Ureter (tissue), 1 donor: ENCODE data around the gene KLRD1. TPM values are rescaled to one million over a fixed set of nuclear protein-coding genes. Genes with fewer than 3 reads are reported as not detected.
"Not testable (repeated sequence)": the region's sequence is repeated elsewhere in the genome, so short reads cannot be mapped to it uniquely, and the experiment has no call there.

Experiments used
- DNase-seq: peaks from one replicate; pipeline ENCODE4 v3.0.0-alpha.2; 2020; ENCODE audit warnings: low spot score
- total RNA-seq: library from RNA; stranded (reverse); gene quantifications from one replicate; pipeline ENCODE4 v1.2.4, GENCODE V29; 2023
- donor health status: DM: yes; HTN: yes; CAD: no.

Gene KLRD1, protein sequence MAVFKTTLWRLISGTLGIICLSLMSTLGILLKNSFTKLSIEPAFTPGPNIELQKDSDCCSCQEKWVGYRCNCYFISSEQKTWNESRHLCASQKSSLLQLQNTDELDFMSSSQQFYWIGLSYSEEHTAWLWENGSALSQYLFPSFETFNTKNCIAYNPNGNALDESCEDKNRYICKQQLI
- total RNA-seq, result 7.8 TPM

DNA sequence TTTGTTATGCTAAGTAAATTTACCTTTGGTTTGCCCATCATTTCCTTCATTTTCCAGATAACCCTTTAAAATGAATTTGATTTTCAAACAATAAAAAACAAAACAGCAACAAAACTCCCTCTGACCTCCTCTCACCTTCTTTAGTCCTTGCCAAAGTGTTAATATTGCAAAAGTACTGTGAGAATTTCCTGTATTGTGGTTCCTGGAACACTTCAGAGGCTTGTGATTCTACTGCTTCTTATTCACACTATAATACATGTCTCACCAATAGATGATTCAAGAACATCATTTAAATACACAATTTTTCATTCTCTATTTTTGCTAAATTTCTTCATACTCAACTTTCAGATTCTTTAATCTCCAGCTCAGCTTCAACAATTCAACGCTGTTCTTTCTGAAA lies at the start of gene KLRD1:
Gene KLRD1, plus strand, starts transcription at position 241 of the 400 bp plus-strand sequence. CDS start 208 bp downstream, outside the sequence.
- DNase-seq, result no peak

DNA sequence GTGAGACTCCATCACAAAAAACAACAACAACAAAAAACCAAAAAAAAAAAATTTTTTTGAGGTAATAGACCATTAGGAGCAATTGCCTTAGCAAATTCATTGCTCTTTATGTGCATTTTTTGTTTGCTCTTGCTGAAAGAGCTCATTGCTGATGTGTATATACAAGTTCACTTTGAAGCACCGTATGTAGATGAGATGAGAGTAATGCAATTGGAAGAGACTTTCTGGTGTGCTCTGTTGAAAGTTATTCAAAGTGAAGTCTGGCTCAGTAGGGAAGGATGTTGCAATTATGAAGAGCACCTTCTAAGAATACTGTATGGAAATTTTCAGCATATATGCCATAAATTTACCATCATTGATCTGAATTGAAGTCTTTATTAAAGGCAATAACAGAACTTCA lies 46.7 kb upstream of the KLRD1 start:
- no peak for DNase-seq

DNA sequence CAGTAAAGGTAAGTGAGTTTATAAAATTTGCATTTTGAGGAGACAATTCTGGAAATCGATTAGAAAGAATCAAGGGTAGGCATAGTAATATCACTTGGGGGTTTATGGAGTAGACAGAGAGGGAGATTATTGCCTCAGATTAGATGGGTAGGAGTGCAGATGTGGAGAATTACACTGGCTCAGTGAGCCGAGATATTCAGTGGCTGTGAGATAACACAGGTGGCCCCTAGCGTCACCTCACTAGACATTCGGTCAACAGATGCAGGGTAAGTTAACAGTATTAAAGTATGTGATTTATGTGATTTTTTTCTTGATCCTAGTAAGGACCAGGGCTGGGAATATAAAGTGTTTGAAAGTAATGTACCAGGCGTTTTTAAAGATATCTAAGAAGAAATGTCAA lies 39.6 kb upstream of the KLRD1 start:
- DNase-seq, result no peak

DNA sequence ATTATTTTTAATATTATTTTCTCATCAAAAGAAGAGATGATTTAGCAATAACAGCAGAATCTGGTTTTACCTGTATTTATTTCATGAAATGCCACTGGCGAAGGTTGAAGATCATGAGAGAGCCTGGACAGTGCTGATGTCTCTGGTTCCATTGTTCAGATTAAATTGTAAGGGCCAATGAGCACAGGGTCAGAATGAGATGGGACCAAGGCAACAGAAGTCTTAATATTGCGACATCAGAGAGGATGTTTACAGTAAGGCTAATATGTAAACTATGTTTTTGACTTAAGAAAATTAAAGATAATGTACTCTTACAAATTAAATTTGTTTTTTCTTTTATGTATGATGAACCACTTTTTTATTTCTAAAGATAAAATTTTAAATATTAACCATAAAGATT lies 35.2 kb upstream of the KLRD1 start:
- DNase-seq, result no peak

DNA sequence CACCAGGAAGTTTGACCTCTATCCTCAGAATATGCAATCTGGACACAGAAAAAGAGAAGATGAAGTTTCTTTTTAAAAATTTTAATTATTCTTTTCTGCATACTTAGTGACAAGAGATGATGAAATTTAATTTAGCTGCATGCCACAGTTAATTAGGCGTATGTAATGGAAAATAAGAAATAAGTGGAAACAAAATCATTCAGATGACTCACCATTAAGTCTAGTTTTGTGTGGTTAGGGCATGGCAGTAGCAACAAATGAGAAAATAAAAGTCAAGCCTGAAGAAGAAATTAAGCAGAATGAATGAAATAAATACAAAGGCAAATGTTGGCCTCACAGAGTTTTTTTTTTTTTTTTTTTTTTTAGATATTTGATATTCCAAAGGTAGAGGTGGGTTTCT lies 30.9 kb upstream of the KLRD1 start:
- DNase-seq, result no peak

DNA sequence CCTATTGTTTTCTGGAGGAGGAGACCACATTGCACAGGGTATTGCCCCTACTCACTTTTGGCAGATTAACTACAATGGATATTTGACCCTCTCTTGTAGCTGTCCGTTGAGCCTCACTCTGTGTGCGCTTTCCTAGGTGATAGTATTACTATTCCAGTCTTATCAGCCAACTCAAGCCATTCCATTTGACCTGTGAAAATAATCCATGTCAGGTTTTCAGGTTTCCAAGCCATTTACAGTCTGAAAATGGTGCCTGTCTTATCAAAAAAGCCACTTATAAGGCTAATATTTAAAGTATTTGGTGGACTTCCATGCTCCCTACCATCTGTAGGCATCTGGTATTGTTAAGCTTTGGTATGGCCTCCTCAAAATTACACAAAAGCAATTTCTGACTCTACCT lies 29.6 kb upstream of the KLRD1 start:
- no peak for DNase-seq

DNA sequence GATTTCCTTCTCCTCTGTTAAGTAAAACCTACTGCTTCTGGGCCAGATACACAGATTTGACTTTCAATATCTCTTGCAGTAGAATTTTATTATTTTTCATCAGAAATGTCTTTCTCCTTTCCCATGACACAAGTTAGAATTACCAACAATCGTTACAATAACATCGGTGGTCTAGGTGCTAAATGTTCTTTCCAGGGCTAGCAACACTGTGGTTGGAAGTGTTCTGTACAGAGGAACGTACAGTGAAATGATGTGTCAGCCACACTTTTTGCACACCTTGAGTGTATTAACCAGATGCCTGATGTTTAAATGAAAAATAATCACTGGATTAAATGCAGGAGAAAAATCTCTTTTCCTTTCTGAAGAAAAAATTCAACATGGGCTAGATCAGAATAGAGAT lies 27.7 kb upstream of the KLRD1 start:
- no peak for DNase-seq

DNA sequence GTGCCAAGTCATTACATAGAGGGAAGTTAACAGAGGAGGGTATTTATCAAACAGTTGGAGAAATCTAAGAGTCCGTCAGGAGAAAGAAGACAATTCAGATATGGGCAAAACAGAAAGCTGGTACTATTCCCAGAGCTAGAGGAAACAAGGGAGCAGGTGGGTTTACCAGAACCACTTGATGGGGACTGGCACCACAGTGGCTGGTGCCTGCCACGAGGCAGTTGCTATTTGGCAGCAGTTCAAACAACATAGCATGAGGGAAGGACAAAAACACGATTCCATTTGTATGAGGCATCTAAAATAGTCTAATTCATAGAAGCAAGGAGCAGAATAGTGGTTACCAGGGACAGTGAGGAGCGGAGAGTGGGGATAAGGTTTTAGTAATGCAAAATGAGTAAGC lies 24.6 kb upstream of the KLRD1 start:
- DNase-seq, result no peak

DNA sequence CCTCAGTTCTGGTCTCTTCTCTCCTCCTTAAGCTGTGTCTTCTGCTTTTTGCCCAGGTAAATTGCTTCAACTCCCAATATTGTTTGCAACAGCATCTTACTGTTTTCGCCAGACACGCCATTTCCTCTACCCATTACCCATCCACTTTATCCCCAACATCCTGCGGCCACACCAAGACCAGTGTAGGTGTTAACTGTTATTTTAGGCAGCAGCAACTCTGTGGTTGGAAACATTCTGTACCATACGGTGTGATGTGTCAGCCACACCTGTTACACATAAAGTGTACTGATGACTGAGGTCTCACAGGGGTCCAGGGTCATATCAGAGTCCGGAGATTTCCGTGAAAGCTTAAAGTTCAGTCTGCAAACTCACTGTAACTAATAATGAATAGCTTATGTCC lies 21.8 kb upstream of the KLRD1 start:
- DNase-seq, result no peak

DNA sequence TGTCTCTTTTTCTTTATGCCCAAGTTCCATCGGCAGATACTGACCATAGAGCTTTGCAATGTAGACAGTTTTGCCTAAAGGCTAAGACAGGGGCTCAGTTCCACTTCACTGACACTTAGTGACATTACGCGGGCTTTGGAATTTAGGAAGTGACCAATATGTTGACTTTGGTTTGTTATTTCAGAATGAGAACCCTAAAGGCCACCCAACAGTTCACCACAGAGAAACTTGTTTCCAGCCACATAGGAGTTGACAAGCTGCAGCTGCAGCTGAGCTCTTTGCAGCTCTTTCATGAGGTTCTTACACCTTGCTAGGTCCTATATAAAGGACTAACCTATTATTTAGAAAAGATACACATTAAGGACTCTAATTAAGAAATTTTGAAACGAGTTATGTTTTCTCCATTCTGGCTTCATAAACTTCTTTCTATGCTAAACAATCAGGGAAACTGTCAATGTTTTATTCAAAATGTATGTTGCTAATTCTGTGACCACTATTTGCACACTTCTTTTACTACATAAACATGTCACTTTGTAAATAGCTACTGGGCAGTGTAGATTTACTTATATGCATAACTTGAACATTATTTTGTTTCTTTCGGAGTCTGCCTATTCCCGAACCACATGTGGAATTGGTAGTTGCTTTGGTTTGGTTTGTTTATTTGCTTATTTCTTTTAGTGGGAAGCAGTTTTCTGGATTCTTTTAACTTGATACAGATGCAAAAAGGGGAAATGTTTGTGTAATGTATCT lies 18.5 kb upstream of the KLRD1 start:
- no peak for DNase-seq

DNA sequence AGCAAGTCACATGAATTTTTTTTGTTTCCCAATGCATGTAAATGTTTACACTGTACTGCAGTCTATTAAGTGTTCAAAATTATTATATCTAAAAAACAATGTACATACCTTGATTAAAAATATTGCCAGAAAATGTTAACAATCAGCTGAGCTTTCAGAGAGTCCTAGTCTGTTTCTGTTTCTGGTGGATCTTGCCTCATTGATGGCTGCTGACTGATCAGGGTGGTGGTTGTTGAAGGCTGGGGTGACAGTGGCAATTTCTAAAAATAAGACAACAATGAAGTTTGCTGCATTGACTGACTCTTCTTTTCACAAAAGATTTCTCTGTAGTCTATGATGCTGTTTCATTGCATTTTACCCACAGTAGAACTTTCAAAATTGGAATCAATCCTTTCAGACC lies 16.6 kb upstream of the KLRD1 start:
- DNase-seq, result no peak

DNA sequence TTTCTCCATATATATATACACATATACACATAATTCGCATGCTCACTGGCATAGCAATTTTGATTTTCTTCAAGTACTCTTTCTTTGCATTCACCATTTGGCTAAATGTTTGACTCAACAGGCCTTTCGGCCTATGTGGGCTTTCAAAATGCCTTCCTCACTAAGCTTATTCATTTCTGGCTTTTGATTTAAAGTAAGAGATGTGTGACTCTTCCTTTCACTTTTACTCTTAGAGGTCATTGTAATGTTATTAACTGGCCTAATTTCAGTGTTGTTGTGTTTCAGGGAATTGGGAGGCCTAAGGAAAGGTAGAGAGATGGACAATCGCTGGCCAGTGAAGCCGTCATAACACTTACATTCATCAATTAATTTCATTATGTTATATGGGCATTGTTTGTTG lies 14.5 kb upstream of the KLRD1 start:
- no peak for DNase-seq

DNA sequence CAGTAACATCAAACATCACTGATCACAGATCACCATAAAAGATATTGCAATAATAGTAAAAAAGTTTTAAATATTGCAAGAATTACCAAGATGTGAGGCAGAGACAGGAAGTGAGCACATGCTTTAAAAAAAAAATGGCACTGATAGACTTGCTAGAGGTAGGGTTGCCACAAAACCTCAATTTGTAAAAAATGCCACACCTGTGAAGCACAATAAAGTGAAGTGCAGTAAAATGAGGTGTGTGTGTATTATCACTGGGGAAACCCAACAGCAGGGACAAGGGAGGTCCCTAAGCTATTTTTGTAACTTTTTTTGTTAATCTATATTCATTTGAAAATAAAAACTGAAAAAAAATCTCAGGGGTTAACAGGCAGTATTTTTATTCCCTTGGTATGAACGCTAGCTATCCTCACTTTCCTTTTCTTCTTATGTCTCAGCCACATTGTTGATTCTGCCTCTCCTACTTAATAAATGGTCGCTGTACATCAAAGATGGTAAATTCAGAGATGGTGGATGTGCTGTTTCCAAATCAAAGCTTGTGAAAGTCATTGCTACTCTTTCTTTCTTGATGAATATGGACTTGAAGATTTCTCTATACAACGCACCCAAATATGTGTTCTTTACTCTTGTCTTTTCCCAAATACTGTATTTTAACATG lies 14.0 kb upstream of the KLRD1 start:
- DNase-seq, result no peak

DNA sequence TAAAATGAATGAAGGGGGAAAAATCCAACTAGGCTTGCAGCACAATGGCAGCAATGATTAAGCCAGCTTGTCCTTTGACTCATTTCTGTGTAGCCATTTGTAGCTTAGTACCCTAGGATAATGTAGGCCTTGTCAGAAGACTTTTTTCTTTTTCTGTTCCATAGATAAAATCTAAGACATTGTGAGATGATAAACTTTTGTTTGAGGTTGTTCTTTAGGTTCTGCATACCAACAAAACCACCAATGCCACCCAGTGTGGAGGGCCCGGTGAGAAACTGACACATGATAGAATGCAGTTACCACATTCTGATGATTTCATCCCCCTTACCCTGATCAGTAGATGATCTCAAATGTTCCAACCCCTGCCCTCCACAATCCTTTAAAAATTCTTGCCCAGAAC lies 6.6 kb upstream of the KLRD1 start:
- no peak for DNase-seq

DNA sequence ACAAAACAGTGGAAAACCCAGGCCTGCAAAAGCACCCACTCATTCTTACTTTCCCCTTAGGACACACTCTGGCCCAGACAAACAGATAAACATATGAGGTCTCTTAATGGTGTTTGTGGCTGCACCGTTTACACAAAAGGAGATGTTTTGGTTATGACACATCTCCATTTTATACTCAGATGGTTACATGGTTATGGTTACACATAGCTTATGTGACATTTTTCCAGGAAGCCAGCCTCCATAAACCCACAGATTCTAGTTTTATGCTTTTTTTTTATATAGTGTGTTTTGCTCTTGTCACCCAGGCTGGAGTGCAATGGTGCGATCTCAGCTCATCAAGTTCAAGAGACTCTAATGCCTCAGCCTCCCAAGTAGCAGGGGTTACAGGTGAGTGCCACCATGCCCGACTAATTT lies 3.5 kb upstream of the KLRD1 start:
- no peak for DNase-seq

DNA sequence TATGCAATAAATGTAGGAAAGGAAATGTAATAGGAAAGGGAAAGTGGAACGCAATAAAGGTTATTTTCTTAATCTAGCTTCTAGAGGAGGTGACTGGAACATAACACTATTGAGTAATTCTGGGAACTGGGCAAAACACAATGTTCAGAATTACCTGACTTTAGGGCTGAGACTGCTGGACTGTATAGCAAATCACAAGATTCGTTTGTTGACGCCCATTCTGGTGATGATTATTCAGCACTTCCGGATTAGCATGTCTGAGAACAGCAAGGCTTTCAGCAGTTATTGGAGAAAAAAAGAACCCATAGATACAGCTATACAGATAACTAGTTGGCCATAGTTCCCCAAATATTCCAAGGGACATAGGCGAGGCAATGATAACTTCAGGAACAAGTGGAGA lies 2.3 kb upstream of the KLRD1 start:
- no peak for DNase-seq

DNA sequence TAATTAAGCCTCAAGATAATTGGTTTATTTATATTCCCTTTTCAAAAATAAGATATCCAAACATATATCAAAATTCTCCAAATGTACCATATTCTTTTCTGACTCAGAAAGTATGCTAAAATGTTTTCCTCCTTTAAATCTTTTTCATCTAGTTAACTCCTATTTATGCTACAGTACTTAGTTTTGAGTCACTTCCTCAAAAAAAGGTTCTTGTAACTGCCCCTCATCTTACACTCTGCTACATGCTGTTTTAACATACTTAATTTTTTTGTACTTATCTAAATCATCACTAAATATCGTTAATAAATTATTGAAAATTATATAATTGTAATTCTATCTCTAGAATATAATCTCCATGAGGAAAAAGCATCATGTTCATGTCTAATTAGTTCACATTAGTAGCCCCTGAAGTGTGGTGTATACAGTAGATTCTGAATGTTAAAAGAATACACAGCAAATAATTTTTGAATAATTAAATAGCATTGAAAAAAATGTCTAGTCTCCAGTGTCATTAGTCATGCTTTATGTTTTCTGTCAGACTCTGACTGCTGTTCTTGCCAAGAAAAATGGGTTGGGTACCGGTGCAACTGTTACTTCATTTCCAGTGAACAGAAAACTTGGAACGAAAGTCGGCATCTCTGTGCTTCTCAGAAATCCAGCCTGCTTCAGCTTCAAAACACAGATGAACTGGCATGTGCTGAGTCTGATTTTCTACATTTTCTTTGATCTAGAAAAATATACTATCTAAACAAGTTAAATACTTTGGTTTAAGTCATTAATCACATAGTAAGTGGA lies 3.5 kb downstream of the KLRD1 start:
- no peak for DNase-seq

DNA sequence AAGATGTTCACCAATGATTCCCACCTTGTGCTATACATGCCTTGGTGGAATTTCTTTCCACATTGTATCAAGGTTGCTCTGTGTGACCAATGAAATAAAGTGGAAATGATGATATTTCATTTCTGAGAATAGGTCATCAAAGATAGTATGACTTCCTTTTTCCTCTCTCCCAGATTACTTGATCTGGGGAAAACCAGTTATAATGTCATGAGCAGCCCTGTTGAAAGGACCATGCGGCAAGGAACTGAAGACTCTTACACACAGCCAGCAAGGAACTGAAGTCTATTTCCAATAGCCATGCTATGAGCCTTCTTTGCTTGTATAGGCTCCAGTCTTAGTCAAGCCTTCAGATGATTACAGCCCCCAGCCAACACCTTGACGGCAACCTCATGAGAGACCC lies 11.7 kb downstream of the KLRD1 start:
- DNase-seq, result no peak

DNA sequence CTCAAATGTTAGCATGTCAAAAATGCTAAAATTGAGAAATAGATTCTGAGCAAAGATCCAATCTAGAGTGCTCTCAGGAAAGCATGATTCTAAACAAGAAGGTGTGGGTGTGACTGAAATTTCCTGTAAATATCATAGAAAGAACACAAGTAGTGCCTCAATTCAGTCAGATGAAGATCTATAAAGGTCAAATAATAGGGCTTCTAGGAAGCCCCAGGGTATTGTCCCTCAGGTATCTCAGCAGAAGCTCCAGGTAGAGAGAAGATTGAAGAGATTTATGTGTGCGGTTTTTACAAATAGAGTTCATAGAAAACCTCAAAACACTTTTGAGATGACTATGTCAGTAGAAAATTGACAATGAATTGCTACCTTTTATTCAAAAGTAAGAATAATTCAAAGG lies 13.0 kb downstream of the KLRD1 start:
- DNase-seq, result no peak

DNA sequence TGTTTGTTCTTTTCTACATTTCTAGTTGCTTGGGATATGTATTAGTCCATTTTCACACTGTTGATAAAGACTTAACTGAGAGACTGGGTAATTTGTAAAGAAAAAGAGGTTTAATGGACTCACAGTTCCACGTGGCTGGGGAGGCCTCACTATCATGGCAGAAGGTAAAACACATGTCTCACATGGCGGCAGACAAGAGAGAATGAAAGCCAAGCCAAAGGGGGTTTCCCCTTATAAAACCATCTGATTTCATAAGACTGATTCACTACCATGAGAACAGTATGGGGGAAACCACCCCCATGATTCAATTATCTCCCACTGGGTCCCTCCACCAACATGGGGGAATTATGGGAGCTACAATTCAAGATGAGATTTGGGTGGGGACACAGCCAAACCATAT lies 21.0 kb downstream of the KLRD1 start:
- not testable (repeated sequence) for DNase-seq

DNA sequence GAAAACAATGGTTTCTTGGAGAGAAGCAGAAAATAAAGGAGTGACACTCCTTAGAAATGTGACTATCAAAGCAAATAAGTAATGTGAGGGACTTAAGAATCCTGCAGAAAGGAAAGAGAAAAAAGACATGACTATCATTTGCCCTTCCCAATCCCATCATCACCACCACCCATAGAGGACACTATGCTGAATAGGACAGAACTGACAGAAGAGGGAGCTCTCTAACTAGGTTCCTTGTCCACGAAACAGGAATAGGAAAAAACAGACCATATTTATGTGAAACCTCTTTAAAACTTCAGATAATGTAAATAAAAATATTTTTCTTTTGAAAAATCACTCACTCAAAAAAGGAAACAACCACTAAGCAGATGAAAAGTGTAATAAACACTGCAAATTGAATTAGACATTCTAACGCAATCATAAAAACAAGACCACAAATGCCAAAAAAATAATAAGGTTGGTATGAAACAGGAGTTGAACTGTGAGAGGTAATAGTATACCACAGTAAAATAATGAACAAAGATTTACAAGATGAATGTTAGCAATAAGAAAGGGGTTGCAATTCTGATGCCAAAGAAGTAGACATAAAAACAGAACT lies 24.1 kb downstream of the KLRD1 start:
- DNase-seq, result no peak

DNA sequence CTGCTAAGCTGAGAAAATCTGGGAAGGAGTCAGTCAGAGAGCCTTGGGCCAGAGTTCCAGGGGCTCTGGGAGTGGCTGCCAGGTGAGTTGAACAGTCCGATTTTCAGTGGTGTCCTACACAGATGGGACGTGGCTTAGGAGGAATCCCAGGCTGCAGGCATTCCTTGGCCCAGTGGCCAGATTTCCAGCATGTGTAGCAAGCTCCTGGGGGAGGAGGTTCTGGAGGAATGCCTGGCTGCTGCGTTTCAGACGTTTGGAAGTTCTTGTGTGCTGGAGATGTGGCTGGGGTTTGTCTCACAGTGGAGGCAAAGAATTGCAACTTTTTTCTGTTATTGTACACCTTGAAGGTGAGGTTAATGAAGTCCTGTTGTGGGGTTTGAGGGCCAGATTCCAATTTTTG lies 28.5 kb downstream of the KLRD1 start:
- DNase-seq, result not testable (repeated sequence)
